IPS-NIHi7 (cell line): ENCODE measurements around the gene MBOAT2.
"Not testable (repeated sequence)": the region's sequence is repeated elsewhere in the genome, so short reads cannot be mapped to it uniquely, and the experiment has no call there.

Experiments
- DNase-seq: peaks from one replicate; pipeline ENCODE4 v3.0.0; 2012; ENCODE audit warnings: mixed read lengths; ENCODE audit errors: extremely low spot score

Gene MBOAT2

GRCh38 chr2:9003616-9004337, at the start of gene MBOAT2:
Gene MBOAT2 (minus strand): TSS chr2:9003684. CDS start chr2:9003614, 70 bp downstream.
- peak; percentile 97 for DNase-seq

GRCh38 chr2:9052821-9053533, 49.5 kb upstream of the MBOAT2 start:
- DNase-seq: no peak

- not testable (repeated sequence) for DNase-seq
Measured at GRCh38 chr2:9051451-9051850, 48.0 kb upstream of the MBOAT2 start.

- no peak for DNase-seq
Measured at GRCh38 chr2:9050122-9050809, 46.8 kb upstream of the MBOAT2 start.

GRCh38 chr2:9045595-9045994, 42.1 kb upstream of the MBOAT2 start:
- DNase-seq: no peak

- DNase-seq: not testable (repeated sequence)
Measured at GRCh38 chr2:9043491-9043890, 40.0 kb upstream of the MBOAT2 start.

- no peak for DNase-seq
Measured at GRCh38 chr2:9037166-9037565, 33.7 kb upstream of the MBOAT2 start.

GRCh38 chr2:9033385-9034168, 30.1 kb upstream of the MBOAT2 start:
- DNase-seq: peak; percentile 64

- no peak for DNase-seq
Measured at GRCh38 chr2:9032536-9033255, 29.2 kb upstream of the MBOAT2 start.

- no peak for DNase-seq
Measured at GRCh38 chr2:9032121-9032520, 28.6 kb upstream of the MBOAT2 start.

GRCh38 chr2:9031246-9031645, 27.8 kb upstream of the MBOAT2 start:
- DNase-seq: no peak

- DNase-seq: no peak
Measured at GRCh38 chr2:9030841-9031240, 27.4 kb upstream of the MBOAT2 start.

- DNase-seq: no peak
Measured at GRCh38 chr2:9030190-9030589, 26.7 kb upstream of the MBOAT2 start.

GRCh38 chr2:9029721-9030120, 26.2 kb upstream of the MBOAT2 start:
- no peak for DNase-seq

- DNase-seq: no peak
Measured at GRCh38 chr2:9027884-9028283, 24.4 kb upstream of the MBOAT2 start.

- DNase-seq: no peak
Measured at GRCh38 chr2:9025746-9026145, 22.3 kb upstream of the MBOAT2 start.

- DNase-seq: no peak
Measured at GRCh38 chr2:9024575-9024974, 21.1 kb upstream of the MBOAT2 start.

- no peak for DNase-seq
Measured at GRCh38 chr2:9021563-9022211, 18.2 kb upstream of the MBOAT2 start.

GRCh38 chr2:9020267-9020666, 16.8 kb upstream of the MBOAT2 start:
- no peak for DNase-seq

- no peak for DNase-seq
Measured at GRCh38 chr2:9018534-9018933, 15.1 kb upstream of the MBOAT2 start.

GRCh38 chr2:9018109-9018508, 14.6 kb upstream of the MBOAT2 start:
- DNase-seq: no peak
